H1 (cell line): ENCODE measurements around the gene FADD. TPM values are rescaled to one million over a fixed set of nuclear protein-coding genes. Genes with fewer than 3 reads are reported as not detected.

Experiments used
- RNF2 ChIP-seq: fragments of 200-900, 300-1000 bp; sonication (generic); IDR thresholded peaks from 2 replicates; pipeline ENCODE4 v1.7.1; 2016; ENCODE audit warnings: borderline replicate concordance, low read depth, mild to moderate bottlenecking, antibody characterized with exemption, low read length; ENCODE audit not compliant: poor library complexity, severe bottlenecking; ENCODE audit errors: missing control alignments
- TAF7 ChIP-seq: optimal IDR thresholded peaks from 2 replicates; pipeline ENCODE3; 2011; ENCODE audit warnings: low read depth, mild to moderate bottlenecking, inconsistent platforms, low read length, moderate library complexity, borderline replicate concordance
- TBP ChIP-seq: IDR thresholded peaks from 2 replicates; pipeline ENCODE4 v1.6.1; 2011; ENCODE audit warnings: low read depth, low read length, improper control_type of control experiment
- polyA plus RNA-seq, 7 experiments: library from polyadenylated mRNA; depleted of rRNA in 3 of 7; stranded (reverse) in 5 of 7; unstranded in 2 of 7; fragments of >200 nt in 5 of 7; fragments of 200-250 nt in 2 of 7; gene quantifications; 1 replicate in 5 of 7; 2 replicates in 1 of 7; 4 replicates in 1 of 7; pipeline versions ENCODE4 v1.2.1 to v1.2.3, GENCODE V29; 2011 to 2013; ENCODE audit warnings: missing spikeins in 2 of 7, mixed read lengths in 2 of 7
- total RNA-seq: library from RNA; stranded (reverse); fragmentation: NEBNext Ultra II Directional; extraction: Animal tissue kit (Norgen Biotek cat#: 25700); gene quantifications from 2 replicates; pipeline ENCODE4 v1.2.1, GENCODE V29; 2021
- TF ChIP-seq, protein P1 (sequence below): fragments of 300-600 bp; sonication (generic); IDR thresholded peaks from 2 replicates; pipeline ENCODE4 v1.7.1; 2012; ENCODE audit warnings: low read length, moderate library complexity, mild to moderate bottlenecking, inconsistent platforms; ENCODE audit not compliant: insufficient replicate concordance

FADD gene
- total and polyA plus RNA-seq, 2 of the 8 experiments (the other 6 are each of a cell fraction or from before 2014, with no cell fraction given): 29.0 to 43.9 TPM

- TF ChIP-seq, protein P1, sequence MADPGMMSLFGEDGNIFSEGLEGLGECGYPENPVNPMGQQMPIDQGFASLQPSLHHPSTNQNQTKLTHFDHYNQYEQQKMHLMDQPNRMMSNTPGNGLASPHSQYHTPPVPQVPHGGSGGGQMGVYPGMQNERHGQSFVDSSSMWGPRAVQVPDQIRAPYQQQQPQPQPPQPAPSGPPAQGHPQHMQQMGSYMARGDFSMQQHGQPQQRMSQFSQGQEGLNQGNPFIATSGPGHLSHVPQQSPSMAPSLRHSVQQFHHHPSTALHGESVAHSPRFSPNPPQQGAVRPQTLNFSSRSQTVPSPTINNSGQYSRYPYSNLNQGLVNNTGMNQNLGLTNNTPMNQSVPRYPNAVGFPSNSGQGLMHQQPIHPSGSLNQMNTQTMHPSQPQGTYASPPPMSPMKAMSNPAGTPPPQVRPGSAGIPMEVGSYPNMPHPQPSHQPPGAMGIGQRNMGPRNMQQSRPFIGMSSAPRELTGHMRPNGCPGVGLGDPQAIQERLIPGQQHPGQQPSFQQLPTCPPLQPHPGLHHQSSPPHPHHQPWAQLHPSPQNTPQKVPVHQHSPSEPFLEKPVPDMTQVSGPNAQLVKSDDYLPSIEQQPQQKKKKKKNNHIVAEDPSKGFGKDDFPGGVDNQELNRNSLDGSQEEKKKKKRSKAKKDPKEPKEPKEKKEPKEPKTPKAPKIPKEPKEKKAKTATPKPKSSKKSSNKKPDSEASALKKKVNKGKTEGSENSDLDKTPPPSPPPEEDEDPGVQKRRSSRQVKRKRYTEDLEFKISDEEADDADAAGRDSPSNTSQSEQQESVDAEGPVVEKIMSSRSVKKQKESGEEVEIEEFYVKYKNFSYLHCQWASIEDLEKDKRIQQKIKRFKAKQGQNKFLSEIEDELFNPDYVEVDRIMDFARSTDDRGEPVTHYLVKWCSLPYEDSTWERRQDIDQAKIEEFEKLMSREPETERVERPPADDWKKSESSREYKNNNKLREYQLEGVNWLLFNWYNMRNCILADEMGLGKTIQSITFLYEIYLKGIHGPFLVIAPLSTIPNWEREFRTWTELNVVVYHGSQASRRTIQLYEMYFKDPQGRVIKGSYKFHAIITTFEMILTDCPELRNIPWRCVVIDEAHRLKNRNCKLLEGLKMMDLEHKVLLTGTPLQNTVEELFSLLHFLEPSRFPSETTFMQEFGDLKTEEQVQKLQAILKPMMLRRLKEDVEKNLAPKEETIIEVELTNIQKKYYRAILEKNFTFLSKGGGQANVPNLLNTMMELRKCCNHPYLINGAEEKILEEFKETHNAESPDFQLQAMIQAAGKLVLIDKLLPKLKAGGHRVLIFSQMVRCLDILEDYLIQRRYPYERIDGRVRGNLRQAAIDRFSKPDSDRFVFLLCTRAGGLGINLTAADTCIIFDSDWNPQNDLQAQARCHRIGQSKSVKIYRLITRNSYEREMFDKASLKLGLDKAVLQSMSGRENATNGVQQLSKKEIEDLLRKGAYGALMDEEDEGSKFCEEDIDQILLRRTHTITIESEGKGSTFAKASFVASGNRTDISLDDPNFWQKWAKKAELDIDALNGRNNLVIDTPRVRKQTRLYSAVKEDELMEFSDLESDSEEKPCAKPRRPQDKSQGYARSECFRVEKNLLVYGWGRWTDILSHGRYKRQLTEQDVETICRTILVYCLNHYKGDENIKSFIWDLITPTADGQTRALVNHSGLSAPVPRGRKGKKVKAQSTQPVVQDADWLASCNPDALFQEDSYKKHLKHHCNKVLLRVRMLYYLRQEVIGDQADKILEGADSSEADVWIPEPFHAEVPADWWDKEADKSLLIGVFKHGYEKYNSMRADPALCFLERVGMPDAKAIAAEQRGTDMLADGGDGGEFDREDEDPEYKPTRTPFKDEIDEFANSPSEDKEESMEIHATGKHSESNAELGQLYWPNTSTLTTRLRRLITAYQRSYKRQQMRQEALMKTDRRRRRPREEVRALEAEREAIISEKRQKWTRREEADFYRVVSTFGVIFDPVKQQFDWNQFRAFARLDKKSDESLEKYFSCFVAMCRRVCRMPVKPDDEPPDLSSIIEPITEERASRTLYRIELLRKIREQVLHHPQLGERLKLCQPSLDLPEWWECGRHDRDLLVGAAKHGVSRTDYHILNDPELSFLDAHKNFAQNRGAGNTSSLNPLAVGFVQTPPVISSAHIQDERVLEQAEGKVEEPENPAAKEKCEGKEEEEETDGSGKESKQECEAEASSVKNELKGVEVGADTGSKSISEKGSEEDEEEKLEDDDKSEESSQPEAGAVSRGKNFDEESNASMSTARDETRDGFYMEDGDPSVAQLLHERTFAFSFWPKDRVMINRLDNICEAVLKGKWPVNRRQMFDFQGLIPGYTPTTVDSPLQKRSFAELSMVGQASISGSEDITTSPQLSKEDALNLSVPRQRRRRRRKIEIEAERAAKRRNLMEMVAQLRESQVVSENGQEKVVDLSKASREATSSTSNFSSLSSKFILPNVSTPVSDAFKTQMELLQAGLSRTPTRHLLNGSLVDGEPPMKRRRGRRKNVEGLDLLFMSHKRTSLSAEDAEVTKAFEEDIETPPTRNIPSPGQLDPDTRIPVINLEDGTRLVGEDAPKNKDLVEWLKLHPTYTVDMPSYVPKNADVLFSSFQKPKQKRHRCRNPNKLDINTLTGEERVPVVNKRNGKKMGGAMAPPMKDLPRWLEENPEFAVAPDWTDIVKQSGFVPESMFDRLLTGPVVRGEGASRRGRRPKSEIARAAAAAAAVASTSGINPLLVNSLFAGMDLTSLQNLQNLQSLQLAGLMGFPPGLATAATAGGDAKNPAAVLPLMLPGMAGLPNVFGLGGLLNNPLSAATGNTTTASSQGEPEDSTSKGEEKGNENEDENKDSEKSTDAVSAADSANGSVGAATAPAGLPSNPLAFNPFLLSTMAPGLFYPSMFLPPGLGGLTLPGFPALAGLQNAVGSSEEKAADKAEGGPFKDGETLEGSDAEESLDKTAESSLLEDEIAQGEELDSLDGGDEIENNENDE: no peak
- TF ChIP-seq TAF7: no peak
- no peak for TF ChIP-seq RNF2
- no peak for TF ChIP-seq TBP
These were observed 13.5 kb upstream of the FADD start (continued) for GRCh38 chr11:70189622-70190021.
